ENCODE measurements around the gene UCK1.

- TF ChIP-seq CTCF (IDR thresholded peaks at IDR 0.05; ENCODE audit: poor library complexity) = no peak
- TF ChIP-seq EZH2phosphoT487 (IDR thresholded peaks at IDR 0.05; ENCODE audit: low read depth, severe bottlenecking, unreplicated experiment) = no peak
- TF ChIP-seq EZH2 (IDR thresholded peaks at IDR 0.05; ENCODE audit: borderline replicate concordance) = no peak
Measured at GRCh38 chr9:131578021-131578420, 47.0 kb upstream of the UCK1 start.
